Measurements from ENCODE around the gene SMIM13.

The SMIM13 gene

GRCh38 chr6:11152581-11152980, 58.9 kb downstream of the SMIM13 start:
- TF ChIP-seq CTCF (IDR thresholded peaks at IDR 0.05), result no peak

GRCh38 chr6:11153447-11153846, 59.8 kb downstream of the SMIM13 start:
- no peak for TF ChIP-seq CTCF (IDR thresholded peaks at IDR 0.05)

GRCh38 chr6:11155589-11155988, 62.0 kb downstream of the SMIM13 start:
- TF ChIP-seq CTCF (IDR thresholded peaks at IDR 0.05), result no peak

GRCh38 chr6:11160199-11160598, 66.6 kb downstream of the SMIM13 start:
- TF ChIP-seq CTCF (IDR thresholded peaks at IDR 0.05), result no peak

- no peak for TF ChIP-seq CTCF (IDR thresholded peaks at IDR 0.05)
Measured at GRCh38 chr6:11161031-11161956, 67.7 kb downstream of the SMIM13 start.

- no peak for TF ChIP-seq CTCF (IDR thresholded peaks at IDR 0.05)
Measured at GRCh38 chr6:11162262-11162661, 68.6 kb downstream of the SMIM13 start.

- no peak for TF ChIP-seq CTCF (IDR thresholded peaks at IDR 0.05)
Measured at GRCh38 chr6:11163932-11164331, 70.3 kb downstream of the SMIM13 start.

Data from LNCAP (cell line).